Hepatocyte (in vitro differentiated cells): ENCODE data around the gene ABCB8.

Experiments used
- EZH2 ChIP-seq: fragments of 200-600 bp; sonication (generic); IDR thresholded peaks from 2 replicates; pipeline ENCODE4 v1.6.1; 2016; ENCODE audit warnings: antibody characterized with exemption, mild to moderate bottlenecking, borderline replicate concordance
- TF ChIP-seq, protein P1 (sequence below): fragments of 200-600 bp; sonication (generic); IDR thresholded peaks from 2 replicates; pipeline ENCODE4 v1.5.1; 2016; ENCODE audit warnings: antibody characterized with exemption, mild to moderate bottlenecking; ENCODE audit not compliant: poor library complexity

- TF ChIP-seq EZH2: no peak
- TF ChIP-seq, protein P1, sequence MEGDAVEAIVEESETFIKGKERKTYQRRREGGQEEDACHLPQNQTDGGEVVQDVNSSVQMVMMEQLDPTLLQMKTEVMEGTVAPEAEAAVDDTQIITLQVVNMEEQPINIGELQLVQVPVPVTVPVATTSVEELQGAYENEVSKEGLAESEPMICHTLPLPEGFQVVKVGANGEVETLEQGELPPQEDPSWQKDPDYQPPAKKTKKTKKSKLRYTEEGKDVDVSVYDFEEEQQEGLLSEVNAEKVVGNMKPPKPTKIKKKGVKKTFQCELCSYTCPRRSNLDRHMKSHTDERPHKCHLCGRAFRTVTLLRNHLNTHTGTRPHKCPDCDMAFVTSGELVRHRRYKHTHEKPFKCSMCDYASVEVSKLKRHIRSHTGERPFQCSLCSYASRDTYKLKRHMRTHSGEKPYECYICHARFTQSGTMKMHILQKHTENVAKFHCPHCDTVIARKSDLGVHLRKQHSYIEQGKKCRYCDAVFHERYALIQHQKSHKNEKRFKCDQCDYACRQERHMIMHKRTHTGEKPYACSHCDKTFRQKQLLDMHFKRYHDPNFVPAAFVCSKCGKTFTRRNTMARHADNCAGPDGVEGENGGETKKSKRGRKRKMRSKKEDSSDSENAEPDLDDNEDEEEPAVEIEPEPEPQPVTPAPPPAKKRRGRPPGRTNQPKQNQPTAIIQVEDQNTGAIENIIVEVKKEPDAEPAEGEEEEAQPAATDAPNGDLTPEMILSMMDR: no peak
These were observed 21.5 kb upstream of the ABCB8 start for GRCh38 chr7:151006590-151007300.
